Calu3 (cell line): ENCODE results near the gene NEK3. TPM values are rescaled to one million over a fixed set of nuclear protein-coding genes. Genes with fewer than 3 reads are reported as not detected.

Experiments used
- BruUV-seq: library from RNA; stranded (reverse); fragments of 400-500 nt; replicated peaks from 2 replicates; lab custom pipeline; 2021; lab: Mats Ljungman, UMichigan
- CTCF ChIA-PET: fragments of 300-600 bp; sonication (Branson Sonifier 250); formaldehyde crosslinking; loops from one replicate; lab custom pipeline; 2022; ENCODE audit warnings: antibody characterized with exemption; lab: Charles Lee
- DNase-seq: peaks from one replicate; pipeline ENCODE4 v3.0.0; 2022
- H3K27ac Mint-ChIP-seq: one replicate; pipeline ENCODE4 v1.8.0; 2022; ENCODE audit warnings: mixed read lengths; ENCODE audit not compliant: unreplicated experiment
- H3K27me3 Mint-ChIP-seq: one replicate; pipeline ENCODE4 v1.8.0; 2022; ENCODE audit warnings: mixed read lengths; ENCODE audit not compliant: unreplicated experiment
- H3K36me3 Mint-ChIP-seq: one replicate; pipeline ENCODE4 v1.8.0; 2022; ENCODE audit warnings: mild to moderate bottlenecking, moderate library complexity, mixed read lengths; ENCODE audit not compliant: insufficient read depth, unreplicated experiment
- H3K4me1 Mint-ChIP-seq: one replicate; pipeline ENCODE4 v1.8.0; 2022; ENCODE audit warnings: mild to moderate bottlenecking, low read depth, mixed read lengths; ENCODE audit not compliant: unreplicated experiment
- H3K4me3 Mint-ChIP-seq: one replicate; pipeline ENCODE4 v1.8.0; 2022; ENCODE audit warnings: mild to moderate bottlenecking, low read depth, moderate library complexity, mixed read lengths; ENCODE audit not compliant: unreplicated experiment
- H3K9me3 Mint-ChIP-seq: one replicate; pipeline ENCODE4 v1.8.0; 2022; ENCODE audit warnings: low read depth, mixed read lengths; ENCODE audit not compliant: unreplicated experiment
- CTCF ChIP-seq: fragments of 200-600 bp; IDR thresholded peaks from one replicate; pipeline ENCODE4 v1.8.0; 2022; ENCODE audit warnings: antibody characterized with exemption; ENCODE audit not compliant: unreplicated experiment
- intact Hi-C: fragments of 100-400 bp; cut with micrococcal nuclease; formaldehyde crosslinking; loops from one replicate; pipeline ENCODE4 v1.10.0; 2022; ENCODE audit not compliant: unreplicated experiment
- total RNA-seq: library from RNA; stranded (reverse); gene quantifications from 2 replicates; pipeline ENCODE4 v1.2.3, GENCODE V29; 2022

NEK3 gene
- total RNA-seq, 1 experiment from 2014 or later = 2.7 TPM

GRCh38 chr13:52147225-52147624 is 12.2 kb downstream of the NEK3 start:
- BruUV-seq = no TSS peak
- H3K9me3 Mint-ChIP-seq = peaks cover 2% of the 10 kb centered on the region
- H3K4me1 Mint-ChIP-seq = no peaks in the 10 kb centered on the region
- no peak for TF ChIP-seq CTCF
- no peaks in the 10 kb centered on the region for H3K27me3 Mint-ChIP-seq
- intact Hi-C loops = no loop called here
- peaks cover 5% of the 10 kb centered on the region for H3K36me3 Mint-ChIP-seq
- H3K4me3 Mint-ChIP-seq = no peak overlapping the region
- no peak for DNase-seq
- no peak overlapping the region for H3K27ac Mint-ChIP-seq
- CTCF ChIA-PET = no interaction called here

GRCh38 chr13:52141299-52141698 is 18.1 kb downstream of the NEK3 start:
- BruUV-seq = no TSS peak
- Mint-ChIP-seq H3K4me3 (no peak overlapping the region), H3K27ac (no peak overlapping the region), H3K36me3 (no peaks in the 10 kb centered on the region), H3K4me1 (no peaks in the 10 kb centered on the region), H3K27me3 (no peaks in the 10 kb centered on the region), H3K9me3 (no peaks in the 10 kb centered on the region)
- intact Hi-C loops = no loop called here
- no peak for DNase-seq
- CTCF ChIA-PET = no interaction called here
- TF ChIP-seq CTCF = no peak

- Mint-ChIP-seq H3K27me3 (no peaks in the 10 kb centered on the region), H3K9me3 (no peaks in the 10 kb centered on the region), H3K36me3 (no peaks in the 10 kb centered on the region), H3K4me3 (no peak overlapping the region), H3K27ac (no peak overlapping the region), H3K4me1 (no peaks in the 10 kb centered on the region)
- intact Hi-C loops = no loop called here
- no peak for TF ChIP-seq CTCF
- CTCF ChIA-PET = no interaction called here
- BruUV-seq = no TSS peak
- DNase-seq = no peak
These were observed 21.9 kb downstream of the NEK3 start for GRCh38 chr13:52137489-52137888.

GRCh38 chr13:52136763-52137162 is 22.6 kb downstream of the NEK3 start:
- TF ChIP-seq CTCF = no peak
- no peaks in the 10 kb centered on the region for H3K9me3 Mint-ChIP-seq
- no peak overlapping the region for H3K27ac Mint-ChIP-seq
- no peak overlapping the region for H3K4me3 Mint-ChIP-seq
- no peaks in the 10 kb centered on the region for H3K4me1 Mint-ChIP-seq
- DNase-seq = no peak
- intact Hi-C loops = no loop called here
- no peaks in the 10 kb centered on the region for H3K27me3 Mint-ChIP-seq
- no peaks in the 10 kb centered on the region for H3K36me3 Mint-ChIP-seq
- BruUV-seq = no TSS peak
- CTCF ChIA-PET = no interaction called here
